ENCODE measurements around the gene APH1A. TPM values are rescaled to one million over a fixed set of nuclear protein-coding genes. Genes with fewer than 3 reads are reported as not detected.

APH1A gene
- total and polyA plus RNA-seq, 10 of the 15 experiments (the other 5 are each of a cell fraction or from before 2014, with no cell fraction given) = 6.7 to 130 (median 87.7) TPM

- no peaks in the 10 kb centered on the region for H3K9me3 ChIP-seq (replicated peaks; ENCODE audit: control insufficient read depth, insufficient read depth, low read length)
- CTCF ChIA-PET = interaction anchor here (0.7 to 7.5 kb wide), 41 partner anchors 9 to 740 kb away, joined by 3 to 98 read pairs (median 4); partner anchors contain the start of genes ANXA9, APH1A, C1orf54 and CIART
- RAD21 ChIA-PET (ENCODE audit: unreplicated experiment) = interaction anchor here (0.8 to 2.7 kb wide), 13 partner anchors 17 to 739 kb away, joined by 3 to 18 read pairs (median 5); partner anchors contain the start of genes C1orf54 and RPRD2
- peaks cover 5% of the 10 kb centered on the region; the same call in 1 of the 2 replicates for H3K4me1 ChIP-seq (ENCODE audit: control insufficient read depth, insufficient read depth, low read length)
- 31% methylated on average over 1 of the region's 1 CpG for WGBS (ENCODE audit: insufficient coverage, insufficient replicate concordance, low lambda C conversion rate, missing lambda C conversion rate)
- no peak for TF ChIP-seq MXI1 (IDR thresholded peaks at IDR 0.05; ENCODE audit: low read depth, low read length)
- no peak for TF ChIP-seq TCF3 (IDR thresholded peaks at IDR 0.05; ENCODE audit: borderline replicate concordance, insufficient read depth, low read depth, low read length)
- no peak for TF ChIP-seq SIX5 (IDR thresholded peaks at IDR 0.05; ENCODE audit: low read depth, low read length, severe bottlenecking)
- TF ChIP-seq, protein P1, sequence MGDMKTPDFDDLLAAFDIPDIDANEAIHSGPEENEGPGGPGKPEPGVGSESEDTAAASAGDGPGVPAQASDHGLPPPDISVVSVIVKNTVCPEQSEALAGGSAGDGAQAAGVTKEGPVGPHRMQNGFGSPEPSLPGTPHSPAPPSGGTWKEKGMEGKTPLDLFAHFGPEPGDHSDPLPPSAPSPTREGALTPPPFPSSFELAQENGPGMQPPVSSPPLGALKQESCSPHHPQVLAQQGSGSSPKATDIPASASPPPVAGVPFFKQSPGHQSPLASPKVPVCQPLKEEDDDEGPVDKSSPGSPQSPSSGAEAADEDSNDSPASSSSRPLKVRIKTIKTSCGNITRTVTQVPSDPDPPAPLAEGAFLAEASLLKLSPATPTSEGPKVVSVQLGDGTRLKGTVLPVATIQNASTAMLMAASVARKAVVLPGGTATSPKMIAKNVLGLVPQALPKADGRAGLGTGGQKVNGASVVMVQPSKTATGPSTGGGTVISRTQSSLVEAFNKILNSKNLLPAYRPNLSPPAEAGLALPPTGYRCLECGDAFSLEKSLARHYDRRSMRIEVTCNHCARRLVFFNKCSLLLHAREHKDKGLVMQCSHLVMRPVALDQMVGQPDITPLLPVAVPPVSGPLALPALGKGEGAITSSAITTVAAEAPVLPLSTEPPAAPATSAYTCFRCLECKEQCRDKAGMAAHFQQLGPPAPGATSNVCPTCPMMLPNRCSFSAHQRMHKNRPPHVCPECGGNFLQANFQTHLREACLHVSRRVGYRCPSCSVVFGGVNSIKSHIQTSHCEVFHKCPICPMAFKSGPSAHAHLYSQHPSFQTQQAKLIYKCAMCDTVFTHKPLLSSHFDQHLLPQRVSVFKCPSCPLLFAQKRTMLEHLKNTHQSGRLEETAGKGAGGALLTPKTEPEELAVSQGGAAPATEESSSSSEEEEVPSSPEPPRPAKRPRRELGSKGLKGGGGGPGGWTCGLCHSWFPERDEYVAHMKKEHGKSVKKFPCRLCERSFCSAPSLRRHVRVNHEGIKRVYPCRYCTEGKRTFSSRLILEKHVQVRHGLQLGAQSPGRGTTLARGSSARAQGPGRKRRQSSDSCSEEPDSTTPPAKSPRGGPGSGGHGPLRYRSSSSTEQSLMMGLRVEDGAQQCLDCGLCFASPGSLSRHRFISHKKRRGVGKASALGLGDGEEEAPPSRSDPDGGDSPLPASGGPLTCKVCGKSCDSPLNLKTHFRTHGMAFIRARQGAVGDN (IDR thresholded peaks at IDR 0.05) = no peak
- no peak for TF ChIP-seq POLR2AphosphoS5 (IDR thresholded peaks at IDR 0.05; ENCODE audit: low read length)
- TF ChIP-seq HDAC6 (IDR thresholded peaks at IDR 0.05; ENCODE audit: unreplicated experiment) = no peak
- no peak for TF ChIP-seq ZSCAN29 (IDR thresholded peaks at IDR 0.05)
- TF ChIP-seq SIN3A (IDR thresholded peaks at IDR 0.05; ENCODE audit: low read depth, low read length) = no peak
- TF ChIP-seq MEF2A (IDR thresholded peaks at IDR 0.05; ENCODE audit: insufficient read depth, low read depth, low read length) = no peak
- no peak for FAIRE-seq
- H3K4me3 ChIP-seq = 0 out of 2 replicates have a peak overlapping the region, but pooled peaks have one; percentile 9
- no peak overlapping the region for H3K9ac ChIP-seq (ENCODE audit: control insufficient read depth, insufficient read depth, low read length)
- no peaks in the 10 kb centered on the region; a peak in 2 of 4 replicates for H3K27me3 ChIP-seq (replicated peaks in 1 of 2; ENCODE audit: control insufficient read depth in 2 of 2, insufficient read depth in 2 of 2, low read length in 1 of 2)
- peak; percentile 4; the same call in 1 of the 3 replicates for ATAC-seq
- POLR2A ChIA-PET = interaction anchor here (0.9 to 1.3 kb wide), 4 partner anchors 13 to 271 kb away, joined by 3 to 8 read pairs (median 3); partner anchors contain the start of gene APH1A
- SMC1A ChIA-PET (ENCODE audit: uncharacterized antibody, unreplicated experiment) = interaction anchor here (0.6 to 3.2 kb wide), 19 partner anchors 13 to 364 kb away, joined by 3 to 18 read pairs (median 5); partner anchors contain the start of genes APH1A and C1orf54
- no peaks in the 10 kb centered on the region for H3K36me3 ChIP-seq (ENCODE audit: control insufficient read depth in 2 of 2, insufficient read depth in 2 of 2, low read length in 1 of 2)
- intact Hi-C loops (cut with micrococcal nuclease; ENCODE audit: unreplicated experiment) (loop anchor here (1.0 to 10.0 kb wide), 6 partner anchors 12 to 739 kb away; partner anchors contain the start of gene FALEC), in situ Hi-C loops (cut with MboI) (loop anchor here (5.0 kb wide), 1 partner anchor 741 kb away; no protein-coding TSS in a partner anchor)
- DNase-seq (ENCODE audit: low read depth, low spot score) = no peak
- H2AFZ ChIP-seq (ENCODE audit: control insufficient read depth, low read depth, low read length) = no peak overlapping the region
- BruUV-seq (replicated peaks) = no TSS peak
- H3K4me2 ChIP-seq (ENCODE audit: control insufficient read depth, insufficient read depth) = no peak overlapping the region; the same call in 1 of the 2 replicates
- H3K27ac ChIP-seq (ENCODE audit: control insufficient read depth, insufficient read depth) = no peak overlapping the region
- no peaks in the 10 kb centered on the region for H4K20me1 ChIP-seq (ENCODE audit: control insufficient read depth, insufficient read depth)
- H3K79me2 ChIP-seq (ENCODE audit: control insufficient read depth, insufficient read depth, low read length) = no peaks in the 10 kb centered on the region
Observed at GRCh38 chr1:150256198-150256553, 12.6 kb downstream of the APH1A start.
